GM19043 (cell line): ENCODE results near the gene DLGAP4.
"Not testable (repeated sequence)": the region's sequence is repeated elsewhere in the genome, so short reads cannot be mapped to it uniquely, and the experiment has no call there.

Experiments used
- ATAC-seq: cut with Tn5 transposase; IDR thresholded peaks from one replicate; pipeline ENCODE4 v1.9.1; 2021; ENCODE audit warnings: low read depth; ENCODE audit not compliant: unreplicated experiment

DLGAP4 gene

DNA sequence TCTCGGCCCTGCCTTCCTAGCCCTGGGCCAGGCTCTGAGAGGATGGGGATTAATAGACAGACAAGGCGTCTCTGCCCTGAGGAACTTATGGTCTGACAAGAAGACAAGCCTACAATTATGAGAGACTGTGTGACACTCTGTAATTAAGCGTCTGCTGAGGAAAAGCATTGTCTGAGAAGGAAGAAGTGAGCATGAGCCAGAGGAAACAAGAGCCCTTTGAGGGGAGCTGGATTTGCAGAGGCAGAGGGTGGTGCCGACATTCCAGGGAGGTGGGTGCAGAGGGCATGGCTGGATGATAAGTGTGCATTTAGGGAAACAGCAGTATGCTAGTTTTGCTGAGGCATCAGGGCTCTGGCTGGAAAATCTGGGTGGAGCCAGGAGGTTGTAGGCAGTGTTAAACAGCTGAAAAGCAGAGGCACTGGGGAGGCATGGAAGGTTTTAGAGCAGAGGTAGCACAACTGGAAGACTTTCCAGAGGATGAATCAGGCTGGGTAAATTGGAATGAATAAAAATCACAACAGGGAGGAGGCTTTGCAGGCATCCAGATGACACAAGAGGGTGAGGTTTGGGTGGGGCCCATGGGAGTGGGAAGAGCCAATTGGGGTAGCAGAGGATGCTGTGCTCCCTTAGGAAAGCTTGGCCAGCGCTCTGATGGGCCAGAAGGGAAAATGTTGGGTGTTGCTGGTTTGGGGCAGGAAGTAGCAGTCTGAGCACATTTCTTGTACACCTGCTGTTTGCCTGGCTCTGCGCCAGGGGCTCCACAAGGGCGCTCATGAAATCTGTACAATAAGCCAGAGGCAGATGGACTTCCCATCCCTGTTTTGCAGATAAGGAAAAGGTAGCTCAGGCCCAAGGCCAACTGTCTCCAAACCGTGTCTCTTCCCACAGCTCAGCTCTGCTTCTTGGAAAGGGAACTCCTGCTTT, 161.2 kb downstream of the DLGAP4 start:
- no peak for ATAC-seq

DNA sequence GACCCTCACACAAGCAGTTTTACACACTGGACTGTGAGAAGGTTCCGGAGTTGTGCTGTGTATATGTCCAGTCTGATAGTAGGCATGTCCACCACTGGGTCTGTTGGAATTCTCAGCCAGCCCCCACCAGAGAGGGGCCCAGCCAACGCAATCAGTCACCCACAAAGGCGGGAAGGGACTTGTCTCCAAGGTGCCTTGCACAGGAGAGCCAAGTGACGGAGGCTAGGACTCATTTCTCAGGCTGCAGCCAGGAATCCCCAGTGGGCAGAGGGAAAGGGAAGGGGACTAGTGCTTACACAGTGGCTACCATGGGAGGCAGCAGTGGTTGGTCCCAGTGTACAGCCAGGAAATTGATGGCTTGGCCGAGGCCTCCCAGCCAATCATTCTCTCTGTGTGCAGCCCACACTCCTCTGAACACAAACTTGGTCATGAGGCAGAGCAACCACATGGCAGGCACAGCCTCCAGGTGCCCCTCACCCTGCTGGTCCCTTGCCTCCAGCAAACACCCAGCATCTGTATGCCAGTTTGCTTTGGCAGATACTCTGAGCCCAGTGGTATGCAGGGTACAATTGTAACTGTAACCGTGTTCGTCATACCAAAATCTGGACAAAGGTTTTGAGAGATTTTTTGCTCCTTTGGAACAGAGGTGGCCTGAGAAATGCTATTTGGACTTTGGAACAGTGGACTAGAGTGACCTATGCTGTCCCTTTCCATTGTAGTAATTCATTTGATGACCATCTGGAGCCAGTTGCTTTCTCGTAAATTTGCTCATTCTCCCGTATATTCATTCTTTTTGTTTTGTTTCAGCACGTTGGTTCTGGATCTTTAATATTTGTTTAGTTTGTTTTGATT, 162.2 kb downstream of the DLGAP4 start:
- ATAC-seq: no peak

DNA sequence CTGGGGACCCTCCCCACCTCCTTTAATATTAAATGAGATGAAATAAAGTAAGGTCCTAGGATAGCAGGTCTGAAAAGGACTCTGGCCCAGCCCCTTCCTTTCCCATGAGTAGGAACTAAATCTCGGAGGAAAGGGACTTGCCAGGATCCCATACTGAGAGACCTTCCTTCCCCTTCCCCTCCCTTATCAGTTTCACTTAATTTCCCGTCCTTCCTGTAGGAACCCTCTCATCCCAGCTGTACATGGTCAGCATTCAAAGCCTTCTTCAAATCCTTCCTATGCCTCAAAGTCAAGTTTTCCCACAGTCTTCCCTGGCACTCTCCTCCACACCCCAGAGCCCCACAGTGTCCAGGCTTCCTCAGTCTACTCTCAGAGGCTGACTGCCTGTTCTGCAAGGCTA, 163.8 kb downstream of the DLGAP4 start:
- ATAC-seq: no peak

DNA sequence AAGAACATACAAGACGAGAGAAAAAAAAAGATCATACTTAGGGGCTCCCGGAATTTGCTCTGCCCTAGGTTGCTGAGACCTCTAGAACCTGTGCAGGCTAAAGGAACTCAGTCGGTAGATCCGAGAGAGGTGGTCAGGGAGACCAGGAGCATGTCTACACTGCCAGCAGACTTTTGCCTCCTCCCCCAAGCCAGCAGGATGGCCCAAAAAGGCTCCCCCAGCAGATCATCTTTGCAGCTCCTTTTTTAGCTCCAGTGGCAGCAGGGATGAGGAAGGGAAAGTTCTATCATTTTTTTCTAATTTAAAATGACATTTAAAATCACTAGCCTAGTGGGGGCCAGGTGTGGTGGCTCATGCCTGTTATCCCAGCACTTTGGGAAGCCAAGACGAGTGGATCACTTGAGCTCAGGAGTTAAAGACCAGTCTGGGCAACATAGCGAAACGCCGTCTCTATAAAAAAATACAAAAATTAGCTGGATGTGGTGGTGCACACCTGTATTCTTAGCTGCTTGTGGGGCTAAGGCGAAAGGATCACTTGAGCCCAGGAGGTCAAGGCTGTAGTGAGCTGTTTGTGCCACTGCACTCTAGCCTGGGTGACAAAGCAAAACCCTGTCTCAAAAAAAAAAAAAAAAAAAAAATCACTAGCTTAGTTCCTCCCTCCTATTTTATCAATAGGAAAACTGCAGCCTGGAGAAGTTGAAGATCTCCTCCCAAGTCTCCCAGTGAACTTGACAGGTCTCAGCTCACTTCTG, 165.9 kb downstream of the DLGAP4 start:
- ATAC-seq: no peak

DNA sequence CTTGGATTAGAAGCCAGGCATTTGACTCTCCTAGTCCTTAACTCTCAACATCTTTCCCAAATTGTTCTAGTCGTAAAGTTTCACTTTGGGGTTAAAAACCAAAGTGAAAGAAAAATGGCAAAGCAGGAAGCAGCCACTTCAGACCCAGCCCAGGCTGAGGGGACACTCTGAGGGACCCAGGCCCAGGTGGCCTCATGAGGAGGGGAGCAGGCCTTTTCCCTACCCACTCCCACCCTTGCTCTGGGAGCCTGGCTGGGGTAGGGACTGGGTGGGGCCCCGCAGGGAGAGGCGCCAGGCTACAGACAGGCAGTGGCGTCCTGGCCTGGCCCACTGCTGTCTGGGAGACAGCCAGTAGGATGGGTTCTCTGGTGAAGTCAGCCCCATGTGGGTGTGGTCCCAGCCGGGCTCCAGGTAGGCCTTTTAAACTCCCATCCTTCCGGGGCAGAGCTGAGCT, 166.5 kb downstream of the DLGAP4 start:
- no peak for ATAC-seq

DNA sequence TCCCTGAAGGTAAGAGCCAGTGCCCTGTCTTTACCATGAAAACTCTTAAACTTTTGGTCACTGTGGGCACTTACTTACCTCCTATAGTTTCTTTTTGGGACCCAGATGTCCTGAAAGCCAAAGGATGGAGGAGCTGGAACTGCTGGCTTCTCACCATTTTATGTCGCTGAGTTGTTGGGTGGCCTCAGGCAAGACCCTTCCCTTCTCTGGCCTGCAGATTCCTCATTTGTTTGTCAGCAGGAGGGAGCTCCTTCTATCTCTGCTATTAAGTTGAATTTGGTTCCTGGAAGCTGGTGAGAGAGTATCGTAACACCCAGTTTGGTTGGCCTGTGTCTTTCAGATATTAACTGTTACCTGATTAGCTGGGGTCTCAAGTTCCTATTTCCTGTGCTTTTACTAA, 167.0 kb downstream of the DLGAP4 start:
- ATAC-seq: no peak

DNA sequence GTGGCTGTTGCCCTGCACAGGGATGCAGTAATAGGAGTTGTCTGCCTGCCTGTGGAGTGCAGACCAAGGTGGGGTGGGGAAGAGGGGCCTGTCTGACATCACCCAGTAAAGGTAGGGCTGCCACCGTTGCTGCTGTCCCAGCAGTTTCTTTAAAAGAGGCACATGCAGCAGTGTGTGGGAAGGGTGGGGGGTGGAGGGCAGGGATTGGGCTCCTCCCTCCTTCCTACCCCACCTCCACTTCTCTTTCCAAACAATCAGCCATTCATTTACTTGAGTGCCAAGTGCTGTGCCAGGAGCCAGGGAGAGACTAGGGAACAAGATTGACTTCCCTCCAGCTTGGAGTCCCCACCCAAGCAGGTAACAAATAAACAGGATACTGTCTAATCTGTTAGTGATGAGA, 168.4 kb downstream of the DLGAP4 start:
- no peak for ATAC-seq

DNA sequence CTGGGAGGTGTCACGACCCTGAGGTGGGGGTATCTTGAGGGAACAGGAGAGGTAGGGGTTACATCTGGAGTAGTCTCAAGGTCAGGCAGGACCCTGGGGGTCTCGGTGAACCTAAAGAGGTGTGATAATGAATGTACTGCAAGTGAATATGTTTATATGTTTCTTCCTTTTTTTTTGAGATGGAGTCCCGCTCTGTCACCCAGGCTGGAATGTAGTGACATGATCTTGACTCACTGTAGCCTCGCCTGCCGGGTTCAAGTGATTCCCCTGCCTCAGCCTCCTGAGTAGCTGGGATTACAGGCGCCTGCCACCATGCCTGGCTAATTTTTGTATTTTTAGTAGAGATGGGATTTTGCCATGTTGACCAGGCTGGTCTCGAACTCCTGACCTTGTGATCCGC, 168.9 kb downstream of the DLGAP4 start:
- ATAC-seq: not testable (repeated sequence)

DNA sequence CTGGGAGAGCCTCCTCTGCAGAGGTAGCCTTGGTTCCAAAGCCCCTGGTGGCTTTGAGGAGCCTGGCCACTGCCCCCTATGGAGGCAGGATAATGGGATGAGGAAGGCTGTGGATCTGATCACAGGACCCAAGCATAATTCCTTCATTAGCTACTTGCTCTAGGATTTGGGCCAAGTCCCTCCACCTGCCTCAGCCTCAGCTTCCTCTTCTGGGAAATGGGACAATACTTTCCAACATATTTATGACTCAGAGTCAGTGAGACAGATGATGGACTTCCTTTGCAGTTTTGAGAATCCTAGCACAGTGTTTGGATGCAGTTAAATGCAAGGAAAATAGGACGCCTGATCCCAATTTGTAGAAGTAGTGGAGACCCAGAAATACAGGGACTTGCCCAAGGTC, 171.3 kb downstream of the DLGAP4 start:
- ATAC-seq: no peak

DNA sequence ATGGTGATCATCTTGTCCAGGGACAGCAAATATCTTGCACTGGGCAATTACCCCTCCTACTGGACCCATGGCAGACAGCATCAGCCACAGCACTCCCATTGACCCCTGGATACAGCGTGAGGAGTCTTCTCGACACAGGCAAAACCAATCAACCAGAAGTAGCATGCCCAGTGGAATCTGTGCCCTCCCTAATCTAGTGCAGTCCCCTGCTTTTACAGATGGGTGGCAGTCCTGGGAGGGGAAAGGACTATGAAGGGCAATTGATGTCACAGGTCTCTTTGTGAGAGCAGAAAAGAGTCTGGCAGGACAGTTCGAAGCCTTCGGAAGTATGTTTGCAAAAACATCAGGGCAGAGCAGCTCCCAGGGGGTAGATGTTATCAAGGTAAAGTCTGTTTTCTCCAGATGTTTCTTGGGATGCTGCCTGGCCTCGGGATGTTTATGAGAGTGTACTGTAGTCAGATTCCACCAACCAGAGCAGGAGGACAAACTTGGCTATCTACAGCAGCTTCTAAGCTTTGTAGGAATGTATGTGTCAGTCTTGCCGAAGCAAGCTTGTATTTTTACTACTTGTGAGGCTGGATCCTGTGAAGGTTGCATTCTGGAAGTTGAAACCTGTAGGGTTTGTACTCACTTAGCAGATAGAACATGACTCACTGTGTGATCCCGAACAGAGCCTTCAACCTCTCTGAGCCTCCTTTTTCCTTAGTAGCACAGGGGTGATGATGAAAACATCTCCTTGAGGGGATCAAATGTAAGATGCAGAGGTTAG, 172.2 kb downstream of the DLGAP4 start:
- ATAC-seq: no peak

DNA sequence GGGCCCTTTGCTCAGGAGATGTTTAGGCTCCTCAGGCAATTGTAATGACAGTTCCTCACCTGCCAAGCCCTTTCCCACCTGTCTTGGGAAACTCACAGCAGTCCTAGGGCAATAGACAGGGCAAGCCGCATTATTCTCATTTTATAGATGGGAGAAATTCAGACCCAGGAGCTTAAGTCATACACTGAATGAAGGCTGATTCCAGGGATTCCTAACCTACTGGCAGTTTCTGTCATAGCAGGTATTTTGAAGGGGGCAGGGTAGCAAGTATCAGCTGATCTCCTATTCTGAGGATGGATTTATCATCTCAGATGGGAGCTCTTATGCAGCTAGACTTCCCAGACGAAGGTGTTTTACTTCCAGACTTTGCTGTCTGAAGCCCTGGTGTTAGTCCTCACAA, 173.8 kb downstream of the DLGAP4 start:
- no peak for ATAC-seq

DNA sequence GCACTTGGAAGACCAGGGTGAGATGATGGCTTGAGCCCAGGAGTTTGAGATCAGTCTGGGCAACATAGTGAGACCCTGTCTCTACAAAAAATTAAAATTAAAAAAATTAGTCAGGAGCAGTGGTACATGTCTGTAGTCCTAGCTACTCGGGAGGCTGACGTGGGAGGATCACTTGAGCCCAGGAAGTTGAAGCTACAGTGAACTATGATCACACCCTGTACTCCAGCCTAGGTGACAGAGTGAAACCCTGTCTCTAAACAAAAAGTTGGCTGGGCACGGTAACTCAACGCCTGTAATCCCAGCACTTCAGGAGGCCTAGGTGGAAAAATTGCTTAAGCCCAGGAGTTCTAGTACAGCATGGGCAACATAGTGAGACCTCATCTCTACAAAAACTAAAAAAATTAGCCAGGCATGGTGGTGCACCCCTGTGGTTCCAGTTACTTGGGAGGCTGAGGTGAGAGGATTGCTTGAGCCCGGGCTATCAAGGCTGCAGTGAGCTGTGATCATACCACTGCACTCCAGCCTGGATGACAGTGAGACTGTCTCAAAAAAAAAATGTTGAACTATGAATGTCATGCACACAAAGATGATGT, 174.4 kb downstream of the DLGAP4 start:
- ATAC-seq: no peak

DNA sequence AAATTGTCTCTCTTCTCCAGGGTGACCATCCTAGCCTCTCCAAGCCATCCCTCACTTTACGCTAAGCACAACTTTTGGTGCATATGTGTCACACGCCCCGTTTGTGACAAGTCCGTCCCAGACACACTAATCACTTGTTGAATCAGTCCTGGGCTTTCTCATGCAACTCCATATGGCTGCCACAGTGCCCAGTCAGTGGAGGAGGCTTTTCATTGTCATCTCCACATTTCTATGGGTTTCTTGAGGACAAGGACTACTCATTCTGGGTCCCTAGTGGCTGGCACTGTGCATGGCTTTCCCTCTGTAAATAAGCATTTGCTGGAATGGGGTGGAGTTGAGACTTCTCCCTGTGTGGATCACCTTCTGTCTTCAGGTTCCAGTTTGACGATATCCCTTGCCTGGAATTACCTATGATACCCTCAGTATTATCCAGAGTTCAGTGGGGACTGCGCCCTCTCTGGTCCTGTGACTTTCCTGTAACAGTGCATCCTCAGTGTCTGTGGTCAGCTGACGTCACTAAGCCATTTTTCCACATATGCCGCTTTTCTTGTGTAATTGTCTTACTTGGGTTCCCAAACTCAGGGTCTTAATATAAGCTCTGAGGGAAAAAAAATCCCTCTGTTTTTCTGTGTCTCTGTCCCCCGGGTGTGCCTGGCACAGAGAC, 175.4 kb downstream of the DLGAP4 start:
- no peak for ATAC-seq

DNA sequence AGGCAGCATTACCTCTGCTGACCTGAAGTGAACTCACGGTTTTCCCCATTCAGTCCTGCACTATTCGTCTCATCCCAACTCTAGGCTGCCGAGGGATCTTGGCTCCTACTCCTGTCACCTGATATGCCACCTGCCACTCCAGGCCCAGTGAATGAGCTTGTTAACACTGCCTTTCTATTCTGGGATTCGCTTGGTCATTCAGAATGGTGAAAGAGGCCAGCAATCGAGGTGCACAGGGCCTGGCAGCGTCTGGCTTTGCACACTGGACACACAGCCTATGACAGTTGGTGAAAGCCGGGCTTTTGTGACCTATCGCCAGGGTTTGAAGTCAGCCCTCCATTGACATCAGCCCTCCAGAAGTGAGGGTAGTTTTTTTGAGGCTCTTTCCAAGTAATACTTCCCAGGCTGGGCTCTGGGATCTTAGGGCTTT, 175.9 kb downstream of the DLGAP4 start:
- ATAC-seq: no peak

DNA sequence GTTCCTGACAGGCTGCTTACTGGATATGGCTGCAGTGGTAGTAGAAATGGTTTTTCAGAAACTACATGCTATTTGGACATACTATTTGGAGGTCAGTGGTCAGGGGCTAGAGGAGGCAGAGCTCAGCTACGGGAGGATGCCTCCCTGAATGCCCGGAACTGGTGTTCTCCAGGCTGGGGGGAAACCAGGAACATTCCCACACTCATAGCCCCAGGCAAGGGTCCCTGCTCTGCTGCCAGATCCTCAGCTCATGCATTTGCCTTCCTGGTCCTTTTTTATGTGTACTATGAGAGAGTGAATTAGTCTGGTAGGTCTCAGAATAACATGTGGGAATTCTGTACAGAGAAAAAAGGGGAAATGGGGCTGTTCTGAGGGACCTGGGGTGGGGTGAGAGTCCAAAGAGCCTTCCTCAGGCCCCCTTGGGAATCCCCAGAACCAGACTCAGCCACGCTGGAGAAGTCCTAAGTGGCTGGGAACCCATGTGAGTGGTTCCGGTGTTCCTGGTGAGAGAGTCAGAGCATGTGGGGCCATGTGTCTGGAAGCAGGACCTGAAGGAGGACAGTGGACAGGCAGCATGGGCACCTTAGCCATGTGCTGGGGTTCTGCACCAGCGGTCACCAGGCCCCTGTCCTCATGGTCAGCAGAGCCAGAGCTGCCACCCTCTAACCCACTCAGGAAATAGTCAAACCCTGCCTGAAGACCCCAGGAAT, 177.2 kb downstream of the DLGAP4 start:
- no peak for ATAC-seq

DNA sequence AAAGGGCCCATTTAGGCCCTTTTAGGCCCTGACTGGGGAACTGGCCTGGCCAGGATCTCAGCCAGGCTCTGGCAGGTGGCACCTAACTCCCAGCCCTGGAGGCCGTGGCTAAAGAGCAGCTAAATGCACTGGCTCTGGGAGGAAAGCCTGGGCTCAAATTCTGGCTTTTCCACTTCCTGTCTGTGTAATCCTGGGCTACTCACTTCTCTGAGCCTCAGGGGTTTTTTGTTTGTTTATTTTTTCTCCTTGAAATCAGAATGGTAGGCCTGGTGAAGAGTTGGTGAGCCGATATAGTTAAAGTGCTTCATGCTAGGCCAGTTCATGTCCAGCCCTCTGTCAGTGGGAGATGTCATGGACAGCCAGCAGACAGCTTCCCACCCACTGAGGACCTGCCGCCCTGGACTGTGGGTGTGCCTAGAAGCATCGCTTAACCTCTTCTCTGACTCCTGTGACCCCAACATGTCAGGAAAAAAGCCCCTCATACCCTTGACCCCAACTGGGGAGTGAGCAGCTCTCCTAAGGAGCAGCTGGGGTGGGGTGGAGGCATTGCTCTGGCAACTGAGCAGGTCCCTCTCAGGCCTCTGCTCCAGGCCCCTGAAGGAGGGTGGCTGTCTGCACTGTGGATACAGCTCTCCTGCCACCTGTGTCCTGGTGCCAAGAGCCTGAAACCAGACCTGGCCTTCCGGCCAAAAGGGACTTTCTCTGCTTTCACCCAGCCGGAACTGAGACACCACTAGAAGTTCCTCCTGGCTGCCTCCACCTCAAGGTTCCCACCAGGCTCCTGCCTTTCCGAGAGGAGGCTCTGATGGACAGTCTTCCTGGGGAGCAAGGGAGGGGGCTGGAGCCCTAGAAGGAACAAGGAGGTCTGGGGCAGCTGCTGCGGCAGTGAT, 178.0 kb downstream of the DLGAP4 start:
- no peak for ATAC-seq

DNA sequence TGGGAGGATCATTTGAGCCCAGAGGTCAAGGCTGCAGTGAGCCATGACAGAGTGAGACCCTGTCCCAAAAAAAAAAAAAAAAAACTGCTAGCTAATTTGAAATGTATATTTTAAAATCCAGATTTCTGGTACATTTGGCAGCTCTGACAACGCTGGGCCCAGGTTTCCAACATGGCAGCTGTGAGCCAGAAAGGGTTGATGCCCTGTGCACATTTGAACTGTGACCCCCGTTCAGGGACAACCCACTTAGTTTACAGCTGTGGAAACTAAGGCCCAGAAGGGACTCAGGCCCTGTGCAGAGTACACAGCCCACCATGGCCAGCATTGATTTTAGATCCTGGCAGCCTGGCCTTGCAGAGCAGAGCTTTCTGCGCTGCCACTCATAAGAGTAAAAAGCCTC, 179.1 kb downstream of the DLGAP4 start:
- ATAC-seq: no peak

DNA sequence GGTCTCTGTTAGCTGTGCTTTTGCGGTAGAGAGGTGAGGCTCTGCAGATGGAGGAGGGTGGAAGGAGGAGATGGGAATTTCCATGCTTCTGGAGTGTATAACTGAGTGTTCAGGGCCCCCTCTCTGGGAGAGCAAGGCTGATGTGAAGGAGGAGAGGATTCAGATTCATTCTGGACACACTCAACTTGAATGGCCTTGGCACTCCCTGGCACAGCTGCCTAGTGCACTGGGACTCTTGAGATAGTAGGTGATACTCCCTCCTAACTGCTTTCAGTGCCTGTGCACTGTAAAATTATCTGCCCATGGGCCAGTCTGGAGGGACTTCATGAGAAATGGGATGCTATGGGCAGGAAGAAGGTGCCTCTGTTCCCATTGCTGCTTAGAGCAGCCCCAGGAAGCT, 180.9 kb downstream of the DLGAP4 start:
- ATAC-seq: no peak
